ENCODE measurements around the gene SUPT3H.

DNA sequence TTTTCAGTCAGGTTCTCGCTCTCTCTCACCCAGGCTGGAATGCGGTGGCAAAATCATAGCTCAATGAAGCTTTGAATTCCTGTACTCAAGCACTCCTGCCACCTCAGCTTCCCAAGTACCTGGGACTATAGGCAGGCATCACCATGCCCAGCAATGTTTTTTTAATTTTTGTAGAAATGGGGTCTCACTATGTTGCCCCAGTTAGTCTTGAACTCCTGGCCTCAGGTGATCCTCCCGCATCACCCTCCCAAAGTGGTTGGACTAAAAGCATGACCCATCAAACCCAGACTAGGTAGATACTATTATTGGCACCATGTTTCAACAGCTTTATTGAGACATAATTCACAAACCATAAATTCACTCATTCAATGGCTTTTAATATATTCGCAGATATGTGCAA is 122.3 kb downstream of the SUPT3H start:
- TF ChIP-seq, protein P1, sequence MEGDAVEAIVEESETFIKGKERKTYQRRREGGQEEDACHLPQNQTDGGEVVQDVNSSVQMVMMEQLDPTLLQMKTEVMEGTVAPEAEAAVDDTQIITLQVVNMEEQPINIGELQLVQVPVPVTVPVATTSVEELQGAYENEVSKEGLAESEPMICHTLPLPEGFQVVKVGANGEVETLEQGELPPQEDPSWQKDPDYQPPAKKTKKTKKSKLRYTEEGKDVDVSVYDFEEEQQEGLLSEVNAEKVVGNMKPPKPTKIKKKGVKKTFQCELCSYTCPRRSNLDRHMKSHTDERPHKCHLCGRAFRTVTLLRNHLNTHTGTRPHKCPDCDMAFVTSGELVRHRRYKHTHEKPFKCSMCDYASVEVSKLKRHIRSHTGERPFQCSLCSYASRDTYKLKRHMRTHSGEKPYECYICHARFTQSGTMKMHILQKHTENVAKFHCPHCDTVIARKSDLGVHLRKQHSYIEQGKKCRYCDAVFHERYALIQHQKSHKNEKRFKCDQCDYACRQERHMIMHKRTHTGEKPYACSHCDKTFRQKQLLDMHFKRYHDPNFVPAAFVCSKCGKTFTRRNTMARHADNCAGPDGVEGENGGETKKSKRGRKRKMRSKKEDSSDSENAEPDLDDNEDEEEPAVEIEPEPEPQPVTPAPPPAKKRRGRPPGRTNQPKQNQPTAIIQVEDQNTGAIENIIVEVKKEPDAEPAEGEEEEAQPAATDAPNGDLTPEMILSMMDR (IDR thresholded peaks at IDR 0.05; ENCODE audit: control extremely low read depth in 1 of 3, insufficient read depth in 1 of 3, low read depth in 1 of 3, low read length in 3 of 3) = no peak
- no peak for TF ChIP-seq SP1 (IDR thresholded peaks at IDR 0.05; ENCODE audit: low read depth, low read length)
- TF ChIP-seq, protein P2, sequence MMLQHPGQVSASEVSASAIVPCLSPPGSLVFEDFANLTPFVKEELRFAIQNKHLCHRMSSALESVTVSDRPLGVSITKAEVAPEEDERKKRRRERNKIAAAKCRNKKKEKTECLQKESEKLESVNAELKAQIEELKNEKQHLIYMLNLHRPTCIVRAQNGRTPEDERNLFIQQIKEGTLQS (IDR thresholded peaks at IDR 0.05; ENCODE audit: insufficient read depth, low read depth, low read length) = no peak
- no peak for TF ChIP-seq CHD1 (IDR thresholded peaks at IDR 0.05; ENCODE audit: low read depth, low read length)
- TF ChIP-seq GABPA (IDR thresholded peaks at IDR 0.05; ENCODE audit: borderline replicate concordance, insufficient read depth, low read length) = no peak
- TF ChIP-seq ASH2L (IDR thresholded peaks at IDR 0.05; ENCODE audit: low read length) = no peak
- no peak for TF ChIP-seq BCL11A (IDR thresholded peaks at IDR 0.05; ENCODE audit: low read depth in 2 of 2, low read length in 2 of 2)
- TF ChIP-seq KDM1A (IDR thresholded peaks at IDR 0.05; ENCODE audit: borderline replicate concordance, low read length) = no peak
- TF ChIP-seq SP2 (IDR thresholded peaks at IDR 0.05; ENCODE audit: low read length) = no peak
